ENCODE measurements around the gene FIP1L1.

FIP1L1 gene

GRCh38 chr4:53477636-53478035 lies 100.2 kb downstream of the FIP1L1 start:
- DNase-seq: no peak

- DNase-seq: peak; percentile 84
Measured at GRCh38 chr4:53478671-53479456, 101.4 kb downstream of the FIP1L1 start.

- DNase-seq: peak; percentile 67
Measured at GRCh38 chr4:53479736-53480525, 102.5 kb downstream of the FIP1L1 start.

GRCh38 chr4:53480909-53481308 lies 103.5 kb downstream of the FIP1L1 start:
- no peak for DNase-seq

GRCh38 chr4:53481586-53481985 lies 104.1 kb downstream of the FIP1L1 start:
- no peak for DNase-seq

- no peak for DNase-seq
Measured at GRCh38 chr4:53483250-53483649, 105.8 kb downstream of the FIP1L1 start.

GRCh38 chr4:53484911-53485657 lies 107.6 kb downstream of the FIP1L1 start:
- DNase-seq: no peak

GRCh38 chr4:53485658-53486040 lies 108.2 kb downstream of the FIP1L1 start:
- no peak for DNase-seq

- DNase-seq: no peak
Measured at GRCh38 chr4:53487766-53488165, 110.3 kb downstream of the FIP1L1 start.

GRCh38 chr4:53489279-53489889 lies 111.9 kb downstream of the FIP1L1 start:
- peak; percentile 57 for DNase-seq

- no peak for DNase-seq
Measured at GRCh38 chr4:53490161-53490956, 112.9 kb downstream of the FIP1L1 start.

GRCh38 chr4:53490965-53491622 lies 113.7 kb downstream of the FIP1L1 start:
- DNase-seq: peak; percentile 76

GRCh38 chr4:53494851-53495250 lies 117.4 kb downstream of the FIP1L1 start:
- no peak for DNase-seq

- DNase-seq: peak; percentile 36
Measured at GRCh38 chr4:53497487-53498244, 120.2 kb downstream of the FIP1L1 start.

- no peak for DNase-seq
Measured at GRCh38 chr4:53498706-53499105, 121.3 kb downstream of the FIP1L1 start.

- no peak for DNase-seq
Measured at GRCh38 chr4:53499791-53500190, 122.3 kb downstream of the FIP1L1 start.

- DNase-seq: no peak
Measured at GRCh38 chr4:53500546-53500945, 123.1 kb downstream of the FIP1L1 start.

- no peak for DNase-seq
Measured at GRCh38 chr4:53501561-53501960, 124.1 kb downstream of the FIP1L1 start.

- DNase-seq: no peak
Measured at GRCh38 chr4:53502094-53502493, 124.7 kb downstream of the FIP1L1 start.

- no peak for DNase-seq
Measured at GRCh38 chr4:53505947-53506346, 128.5 kb downstream of the FIP1L1 start.

GRCh38 chr4:53507058-53507457 lies 129.6 kb downstream of the FIP1L1 start:
- no peak for DNase-seq
